Stomach (tissue), 4 donors: ENCODE data around the gene TAF6.

Experiments used
- CTCF ChIP-seq, 7 experiments: fragments of 450-650 bp in 4 of 7; fragments of 200-600 bp in 3 of 7; sonication (generic) in 3 of 7; IDR thresholded peaks; one replicate each; pipeline ENCODE4 v1.5.1; 2016 to 2019; ENCODE audit warnings: antibody characterized with exemption in 7 of 7, control low read depth in 2 of 7, mild to moderate bottlenecking in 1 of 7
- POLR2A ChIP-seq, 4 donors: fragments of 450-650 bp; IDR thresholded peaks; one replicate each; pipeline ENCODE4 v1.6.1; 2016; ENCODE audit warnings: antibody characterized with exemption in 4 of 4, control low read depth in 2 of 4, mild to moderate bottlenecking in 1 of 4, moderate library complexity in 1 of 4
- POLR2AphosphoS5 ChIP-seq, 3 donors: sonication (generic); formaldehyde crosslinking; IDR thresholded peaks; one replicate each; pipeline ENCODE4 v1.6.1; 2016; ENCODE audit warnings: antibody characterized with exemption in 3 of 3

GRCh38 chr7:100102950-100103840, 16.0 kb downstream of the TAF6 start:
- TF ChIP-seq CTCF (IDR thresholded peaks at IDR 0.05) (no peak), POLR2AphosphoS5 (IDR thresholded peaks at IDR 0.05) (no peak), POLR2A (IDR thresholded peaks at IDR 0.05) (no peak)
